Peyer's patch (tissue), 4 donors: ENCODE results near the gene KBTBD12.

Experiments used
- CTCF ChIP-seq, 6 experiments: fragments of 450-650 bp in 4 of 6; fragments of 200-600 bp in 2 of 6; sonication (generic) in 1 of 6; IDR thresholded peaks; one replicate each; pipeline ENCODE4 v1.5.1; 2017 to 2019; ENCODE audit warnings: antibody characterized with exemption in 6 of 6, mild to moderate bottlenecking in 3 of 6, moderate library complexity in 1 of 6
- POLR2A ChIP-seq, 2 donors: fragments of 450-650 bp; IDR thresholded peaks; one replicate each; pipeline ENCODE4 v1.5.1; 2017; ENCODE audit warnings: antibody characterized with exemption in 2 of 2, mild to moderate bottlenecking in 2 of 2, moderate library complexity in 2 of 2

GRCh38 chr3:127994011-127994410 is 79.0 kb downstream of the KBTBD12 start:
- TF ChIP-seq CTCF (IDR thresholded peaks at IDR 0.05): no peak
- no peak for TF ChIP-seq POLR2A (IDR thresholded peaks at IDR 0.05)
